HEK293 (cell line): ENCODE data around the gene DACT2.

Experiments used
- KLF1 ChIP-seq: fragments of 450-650 bp; formaldehyde crosslinking; IDR thresholded peaks from 2 replicates; pipeline ENCODE4 v1.5.1; 2016; ENCODE audit warnings: missing biosample characterization, missing genetic modification characterization
- KLF10 ChIP-seq: fragments of 450-650 bp; IDR thresholded peaks from 2 replicates; pipeline ENCODE4 v1.5.1; 2018; ENCODE audit warnings: missing biosample characterization, mild to moderate bottlenecking, missing genetic modification characterization
- SALL2 ChIP-seq: fragments of 450-650 bp; formaldehyde crosslinking; IDR thresholded peaks from 2 replicates; pipeline ENCODE4 v1.5.0; 2017; ENCODE audit warnings: missing biosample characterization, mild to moderate bottlenecking, missing genetic modification characterization, borderline replicate concordance
- SP7 ChIP-seq: fragments of 450-650 bp; formaldehyde crosslinking; IDR thresholded peaks from 2 replicates; pipeline ENCODE4 v1.5.1; 2016; ENCODE audit warnings: missing biosample characterization, missing genetic modification characterization
- ZNF202 ChIP-seq: fragments of 450-650 bp; formaldehyde crosslinking; IDR thresholded peaks from 2 replicates; pipeline ENCODE4 v1.5.1; 2016; ENCODE audit warnings: missing biosample characterization, missing genetic modification characterization, borderline replicate concordance
- ZNF292 ChIP-seq: fragments of 450-650 bp; formaldehyde crosslinking; IDR thresholded peaks from 2 replicates; pipeline ENCODE4 v1.5.1; 2016; ENCODE audit warnings: low read depth, missing biosample characterization, missing genetic modification characterization, borderline replicate concordance
- ZNF354C ChIP-seq: fragments of 450-650 bp; formaldehyde crosslinking; IDR thresholded peaks from 2 replicates; pipeline ENCODE4 v1.5.1; 2016; ENCODE audit warnings: missing biosample characterization, missing genetic modification characterization, low read depth, borderline replicate concordance
- ZNF416 ChIP-seq: fragments of 450-650 bp; formaldehyde crosslinking; IDR thresholded peaks from 2 replicates; pipeline ENCODE4 v1.5.1; 2016; ENCODE audit warnings: missing biosample characterization, missing genetic modification characterization
- ZNF473 ChIP-seq: fragments of 450-650 bp; formaldehyde crosslinking; IDR thresholded peaks from 2 replicates; pipeline ENCODE4 v1.5.1; 2017; ENCODE audit warnings: missing biosample characterization, missing genetic modification characterization
- ZNF521 ChIP-seq: fragments of 450-650 bp; formaldehyde crosslinking; IDR thresholded peaks from 2 replicates; pipeline ENCODE4 v1.5.1; 2017; ENCODE audit warnings: missing biosample characterization, mild to moderate bottlenecking, missing genetic modification characterization
- ZNF707 ChIP-seq: fragments of 450-650 bp; formaldehyde crosslinking; IDR thresholded peaks from 2 replicates; pipeline ENCODE4 v1.5.1; 2016; ENCODE audit warnings: missing biosample characterization, missing genetic modification characterization
- TF ChIP-seq, protein P1 (sequence below): fragments of 450-650 bp; formaldehyde crosslinking; IDR thresholded peaks from 2 replicates; pipeline ENCODE4 v1.5.1; 2017; ENCODE audit warnings: missing biosample characterization, mild to moderate bottlenecking, missing genetic modification characterization, moderate library complexity
- TF ChIP-seq, protein P2 (sequence below): fragments of 450-650 bp; formaldehyde crosslinking; IDR thresholded peaks from 2 replicates; pipeline ENCODE4 v1.5.1; 2016; ENCODE audit warnings: missing biosample characterization, missing genetic modification characterization
- TF ChIP-seq, protein P3 (sequence below): fragments of 450-650 bp; formaldehyde crosslinking; IDR thresholded peaks from 2 replicates; pipeline ENCODE4 v1.5.1; 2017; ENCODE audit warnings: missing biosample characterization, missing genetic modification characterization
- TF ChIP-seq, protein P4 (sequence below): fragments of 450-650 bp; formaldehyde crosslinking; IDR thresholded peaks from 2 replicates; pipeline ENCODE4 v1.5.1; 2016; ENCODE audit warnings: missing biosample characterization, missing genetic modification characterization
- TF ChIP-seq, protein P5 (sequence below): fragments of 450-650 bp; formaldehyde crosslinking; IDR thresholded peaks from 2 replicates; pipeline ENCODE4 v1.5.1; 2016; ENCODE audit warnings: missing biosample characterization, missing genetic modification characterization

Gene DACT2

DNA sequence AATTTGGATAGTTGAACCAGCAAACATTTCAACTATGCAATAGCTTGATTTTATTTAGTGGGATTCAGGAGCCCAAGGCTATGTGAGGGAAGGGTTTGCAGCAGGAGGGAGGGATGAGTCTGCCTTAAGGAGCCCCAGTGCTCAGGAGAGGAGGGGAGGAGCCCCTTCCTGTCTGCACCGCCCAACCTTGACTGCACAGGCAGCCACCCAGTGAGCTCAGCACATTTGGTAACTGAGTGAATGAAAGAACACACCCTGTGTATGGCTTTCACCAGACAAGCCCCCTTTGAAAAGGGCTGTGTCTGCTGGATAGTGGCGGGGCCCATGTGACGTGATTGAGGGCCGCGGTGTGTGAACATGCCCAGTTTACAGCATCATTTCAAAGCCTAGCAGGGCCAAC is 17.0 kb downstream of the DACT2 start (continued):
- TF ChIP-seq, protein P1, sequence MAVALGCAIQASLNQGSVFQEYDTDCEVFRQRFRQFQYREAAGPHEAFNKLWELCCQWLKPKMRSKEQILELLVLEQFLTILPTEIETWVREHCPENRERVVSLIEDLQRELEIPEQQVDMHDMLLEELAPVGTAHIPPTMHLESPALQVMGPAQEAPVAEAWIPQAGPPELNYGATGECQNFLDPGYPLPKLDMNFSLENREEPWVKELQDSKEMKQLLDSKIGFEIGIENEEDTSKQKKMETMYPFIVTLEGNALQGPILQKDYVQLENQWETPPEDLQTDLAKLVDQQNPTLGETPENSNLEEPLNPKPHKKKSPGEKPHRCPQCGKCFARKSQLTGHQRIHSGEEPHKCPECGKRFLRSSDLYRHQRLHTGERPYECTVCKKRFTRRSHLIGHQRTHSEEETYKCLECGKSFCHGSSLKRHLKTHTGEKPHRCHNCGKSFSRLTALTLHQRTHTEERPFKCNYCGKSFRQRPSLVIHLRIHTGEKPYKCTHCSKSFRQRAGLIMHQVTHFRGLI (tag by site-specific recombination), result peak; percentile 62
- no peak for TF ChIP-seq SALL2 (tag by site-specific recombination)
- no peak for TF ChIP-seq ZNF202
- TF ChIP-seq SP7 (tag by site-specific recombination), result 0 out of 2 replicates have a peak, but pooled peaks have one; percentile 23
- no peak for TF ChIP-seq ZNF707 (tag by site-specific recombination)
- no peak for TF ChIP-seq ZNF354C (tag by site-specific recombination)
- TF ChIP-seq ZNF521 (tag by site-specific recombination), result no peak
- TF ChIP-seq KLF1, result peak; percentile 82
- TF ChIP-seq, protein P2, sequence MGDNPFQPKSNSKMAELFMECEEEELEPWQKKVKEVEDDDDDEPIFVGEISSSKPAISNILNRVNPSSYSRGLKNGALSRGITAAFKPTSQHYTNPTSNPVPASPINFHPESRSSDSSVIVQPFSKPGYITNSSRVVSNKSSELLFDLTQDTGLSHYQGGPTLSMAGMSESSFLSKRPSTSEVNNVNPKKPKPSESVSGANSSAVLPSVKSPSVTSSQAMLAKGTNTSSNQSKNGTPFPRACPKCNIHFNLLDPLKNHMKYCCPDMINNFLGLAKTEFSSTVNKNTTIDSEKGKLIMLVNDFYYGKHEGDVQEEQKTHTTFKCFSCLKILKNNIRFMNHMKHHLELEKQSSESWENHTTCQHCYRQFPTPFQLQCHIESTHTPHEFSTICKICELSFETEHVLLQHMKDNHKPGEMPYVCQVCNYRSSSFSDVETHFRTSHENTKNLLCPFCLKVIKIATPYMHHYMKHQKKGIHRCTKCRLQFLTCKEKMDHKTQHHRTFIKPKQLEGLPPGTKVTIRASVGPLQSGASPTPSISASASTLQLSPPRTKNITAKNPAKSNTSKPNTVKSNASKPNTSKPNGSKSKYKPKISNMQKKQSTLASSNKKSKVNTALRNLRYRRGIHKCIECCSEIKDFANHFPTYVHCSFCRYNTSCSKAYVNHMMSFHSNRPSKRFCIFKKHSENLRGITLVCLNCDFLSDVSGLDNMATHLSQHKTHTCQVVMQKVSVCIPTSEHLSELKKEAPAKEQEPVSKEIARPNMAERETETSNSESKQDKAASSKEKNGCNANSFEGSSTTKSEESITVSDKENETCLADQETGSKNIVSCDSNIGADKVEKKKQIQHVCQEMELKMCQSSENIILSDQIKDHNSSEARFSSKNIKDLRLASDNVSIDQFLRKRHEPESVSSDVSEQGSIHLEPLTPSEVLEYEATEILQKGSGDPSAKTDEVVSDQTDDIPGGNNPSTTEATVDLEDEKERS (tag by site-specific recombination), result no peak
- TF ChIP-seq, protein P3, sequence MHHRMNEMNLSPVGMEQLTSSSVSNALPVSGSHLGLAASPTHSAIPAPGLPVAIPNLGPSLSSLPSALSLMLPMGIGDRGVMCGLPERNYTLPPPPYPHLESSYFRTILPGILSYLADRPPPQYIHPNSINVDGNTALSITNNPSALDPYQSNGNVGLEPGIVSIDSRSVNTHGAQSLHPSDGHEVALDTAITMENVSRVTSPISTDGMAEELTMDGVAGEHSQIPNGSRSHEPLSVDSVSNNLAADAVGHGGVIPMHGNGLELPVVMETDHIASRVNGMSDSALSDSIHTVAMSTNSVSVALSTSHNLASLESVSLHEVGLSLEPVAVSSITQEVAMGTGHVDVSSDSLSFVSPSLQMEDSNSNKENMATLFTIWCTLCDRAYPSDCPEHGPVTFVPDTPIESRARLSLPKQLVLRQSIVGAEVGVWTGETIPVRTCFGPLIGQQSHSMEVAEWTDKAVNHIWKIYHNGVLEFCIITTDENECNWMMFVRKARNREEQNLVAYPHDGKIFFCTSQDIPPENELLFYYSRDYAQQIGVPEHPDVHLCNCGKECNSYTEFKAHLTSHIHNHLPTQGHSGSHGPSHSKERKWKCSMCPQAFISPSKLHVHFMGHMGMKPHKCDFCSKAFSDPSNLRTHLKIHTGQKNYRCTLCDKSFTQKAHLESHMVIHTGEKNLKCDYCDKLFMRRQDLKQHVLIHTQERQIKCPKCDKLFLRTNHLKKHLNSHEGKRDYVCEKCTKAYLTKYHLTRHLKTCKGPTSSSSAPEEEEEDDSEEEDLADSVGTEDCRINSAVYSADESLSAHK, result no peak
- TF ChIP-seq ZNF292 (tag by site-specific recombination), result no peak
- TF ChIP-seq ZNF416 (tag by site-specific recombination), result no peak
- TF ChIP-seq, protein P4, sequence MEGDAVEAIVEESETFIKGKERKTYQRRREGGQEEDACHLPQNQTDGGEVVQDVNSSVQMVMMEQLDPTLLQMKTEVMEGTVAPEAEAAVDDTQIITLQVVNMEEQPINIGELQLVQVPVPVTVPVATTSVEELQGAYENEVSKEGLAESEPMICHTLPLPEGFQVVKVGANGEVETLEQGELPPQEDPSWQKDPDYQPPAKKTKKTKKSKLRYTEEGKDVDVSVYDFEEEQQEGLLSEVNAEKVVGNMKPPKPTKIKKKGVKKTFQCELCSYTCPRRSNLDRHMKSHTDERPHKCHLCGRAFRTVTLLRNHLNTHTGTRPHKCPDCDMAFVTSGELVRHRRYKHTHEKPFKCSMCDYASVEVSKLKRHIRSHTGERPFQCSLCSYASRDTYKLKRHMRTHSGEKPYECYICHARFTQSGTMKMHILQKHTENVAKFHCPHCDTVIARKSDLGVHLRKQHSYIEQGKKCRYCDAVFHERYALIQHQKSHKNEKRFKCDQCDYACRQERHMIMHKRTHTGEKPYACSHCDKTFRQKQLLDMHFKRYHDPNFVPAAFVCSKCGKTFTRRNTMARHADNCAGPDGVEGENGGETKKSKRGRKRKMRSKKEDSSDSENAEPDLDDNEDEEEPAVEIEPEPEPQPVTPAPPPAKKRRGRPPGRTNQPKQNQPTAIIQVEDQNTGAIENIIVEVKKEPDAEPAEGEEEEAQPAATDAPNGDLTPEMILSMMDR, result no peak
- TF ChIP-seq, protein P5, sequence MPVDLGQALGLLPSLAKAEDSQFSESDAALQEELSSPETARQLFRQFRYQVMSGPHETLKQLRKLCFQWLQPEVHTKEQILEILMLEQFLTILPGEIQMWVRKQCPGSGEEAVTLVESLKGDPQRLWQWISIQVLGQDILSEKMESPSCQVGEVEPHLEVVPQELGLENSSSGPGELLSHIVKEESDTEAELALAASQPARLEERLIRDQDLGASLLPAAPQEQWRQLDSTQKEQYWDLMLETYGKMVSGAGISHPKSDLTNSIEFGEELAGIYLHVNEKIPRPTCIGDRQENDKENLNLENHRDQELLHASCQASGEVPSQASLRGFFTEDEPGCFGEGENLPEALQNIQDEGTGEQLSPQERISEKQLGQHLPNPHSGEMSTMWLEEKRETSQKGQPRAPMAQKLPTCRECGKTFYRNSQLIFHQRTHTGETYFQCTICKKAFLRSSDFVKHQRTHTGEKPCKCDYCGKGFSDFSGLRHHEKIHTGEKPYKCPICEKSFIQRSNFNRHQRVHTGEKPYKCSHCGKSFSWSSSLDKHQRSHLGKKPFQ (tag by site-specific recombination), result 0 out of 2 replicates have a peak, but pooled peaks have one; percentile 13
- TF ChIP-seq KLF10, result peak; percentile 86
- TF ChIP-seq ZNF473 (tag by site-specific recombination), result no peak
